B cell (primary cell): ENCODE measurements around the gene KCND2. TPM values are rescaled to one million over a fixed set of nuclear protein-coding genes. Genes with fewer than 3 reads are reported as not detected.

Experiments
- ATAC-seq: fragments of 200-7000 bp; cut with Tn5 transposase; one replicate; pipeline ENCODE4 v1.10.0; 2021; ENCODE audit warnings: low read depth, mild to moderate bottlenecking, moderate number of reproducible peaks, moderate library complexity
- CTCF ChIA-PET: fragments of 350-600 bp; sonication (Branson Sonifier 250); formaldehyde crosslinking; loops from one replicate; lab custom pipeline; 2021; ENCODE audit warnings: antibody characterized with exemption, inconsistent platforms; lab: Charles Lee
- POLR2A ChIA-PET: fragments of 350-600 bp; sonication (Branson Sonifier 250); formaldehyde crosslinking; loops from one replicate; lab custom pipeline; 2021; ENCODE audit warnings: antibody characterized with exemption; lab: Charles Lee
- DNase-seq: peaks from one replicate; pipeline ENCODE4 v3.0.0; 2013
- H2AFZ ChIP-seq: 2 replicates; pipeline ENCODE4 v1.6.1; 2012; ENCODE audit warnings: mild to moderate bottlenecking, low read depth, low read length; ENCODE audit not compliant: insufficient read depth, poor library complexity, severe bottlenecking
- H3K27ac ChIP-seq, 2 donors: 1 replicate in 1 of 2; 2 replicates in 1 of 2; pipeline ENCODE4 v1.5.1; 2012 to 2013; ENCODE audit warnings: low read length in 2 of 2, mild to moderate bottlenecking in 2 of 2, moderate library complexity in 1 of 2
- H3K27me3 ChIP-seq, 4 experiments: fragments of 200-600 bp in 1 of 4; sonication (generic) in 1 of 4; replicated peaks in 1 of 4; 1 replicate in 2 of 4; 2 replicates in 2 of 4; pipeline versions ENCODE4 v1.6.1 to v1.7.0; 2013 to 2016; ENCODE audit warnings: low read length in 3 of 4, mild to moderate bottlenecking in 2 of 4, mixed read lengths in 1 of 4, moderate library complexity in 1 of 4; ENCODE audit not compliant: insufficient read depth in 4 of 4, control insufficient read depth in 3 of 4; ENCODE audit errors: control extremely low read depth in 1 of 4
- H3K36me3 ChIP-seq, 2 experiments: replicated peaks in 1 of 2; 1 replicate in 1 of 2; 2 replicates in 1 of 2; pipeline versions ENCODE4 v1.6.1 to v1.7.1; 2013; ENCODE audit warnings: low read length in 1 of 2; ENCODE audit not compliant: insufficient read depth in 2 of 2, control insufficient read depth in 1 of 2; ENCODE audit errors: control extremely low read depth in 1 of 2, extremely low read depth in 1 of 2
- H3K4me1 ChIP-seq, 2 donors: fragments of 200-600 bp in 1 of 2; sonication (generic) in 1 of 2; 1 replicate in 1 of 2; 2 replicates in 1 of 2; pipeline versions ENCODE4 v1.5.1 to v1.6.1; 2013 to 2017; ENCODE audit warnings: low read length in 2 of 2; ENCODE audit not compliant: control insufficient read depth in 2 of 2, insufficient read depth in 2 of 2
- H3K4me2 ChIP-seq: replicated peaks from 2 replicates; pipeline ENCODE3; 2012; ENCODE audit warnings: mild to moderate bottlenecking, low read depth, low read length; ENCODE audit not compliant: poor library complexity, severe bottlenecking
- H3K4me3 ChIP-seq, 5 experiments: fragments of 200-600 bp in 1 of 5; sonication (generic) in 1 of 5; 1 replicate in 3 of 5; 2 replicates in 2 of 5; pipeline versions ENCODE4 v1.5.1 to v1.7.0; 2011 to 2016; ENCODE audit warnings: low read length in 4 of 5, mild to moderate bottlenecking in 4 of 5, low read depth in 2 of 5, control low read depth in 1 of 5, moderate library complexity in 1 of 5; ENCODE audit not compliant: insufficient read depth in 1 of 5; ENCODE audit errors: control extremely low read depth in 1 of 5, extremely low read depth in 1 of 5
- H3K79me2 ChIP-seq: fragments of 200-600 bp; sonication (generic); one replicate; pipeline ENCODE4 v1.6.0; 2016; ENCODE audit warnings: low read length; ENCODE audit not compliant: control insufficient read depth, insufficient read depth
- H3K9ac ChIP-seq: fragments of 200-600 bp; sonication (generic); 2 replicates; pipeline ENCODE4 v1.6.1; 2017; ENCODE audit warnings: mild to moderate bottlenecking, low read length, moderate library complexity
- H3K9me3 ChIP-seq, 3 donors: one replicate each; pipeline versions ENCODE4 v1.6.1 to v1.7.1; 2013; ENCODE audit warnings: low read length in 2 of 3; ENCODE audit not compliant: control insufficient read depth in 2 of 3, insufficient read depth in 1 of 3; ENCODE audit errors: control extremely low read depth in 1 of 3
- H4K20me1 ChIP-seq: 2 replicates; pipeline ENCODE4 v1.6.0; 2012; ENCODE audit warnings: mild to moderate bottlenecking, low read length; ENCODE audit not compliant: insufficient read depth, control insufficient read depth, poor library complexity, severe bottlenecking
- H3K27ac Mint-ChIP-seq: one replicate; pipeline ENCODE4 v1.8.0; 2021; ENCODE audit warnings: mixed read lengths
- H3K27me3 Mint-ChIP-seq: one replicate; pipeline ENCODE4 v1.8.0; 2021; ENCODE audit warnings: mixed read lengths
- H3K4me1 Mint-ChIP-seq: one replicate; pipeline ENCODE4 v1.8.0; 2021; ENCODE audit warnings: mixed read lengths
- H3K4me3 Mint-ChIP-seq: one replicate; pipeline ENCODE4 v1.8.0; 2021; ENCODE audit warnings: mixed read lengths
- H3K9me3 Mint-ChIP-seq: one replicate; pipeline ENCODE4 v1.8.0; 2022; ENCODE audit warnings: mixed read lengths; ENCODE audit not compliant: insufficient read depth
- EZH2 ChIP-seq: IDR thresholded peaks from 2 replicates; pipeline ENCODE4 v1.6.1; 2012; ENCODE audit warnings: borderline replicate concordance, low read depth, mild to moderate bottlenecking, moderate library complexity, low read length; ENCODE audit not compliant: insufficient read depth, poor library complexity, severe bottlenecking
- WGBS: methylation state at CpG from one replicate; pipeline ENCODE4 v1.1.5; 2013; ENCODE audit warnings: missing lambda C conversion rate; ENCODE audit not compliant: insufficient coverage; 5-methylcytosine and 5-hydroxymethylcytosine counted together
- intact Hi-C: fragments of 100-400 bp; cut with micrococcal nuclease; formaldehyde crosslinking; loops from one replicate; pipeline ENCODE4 v1.10.0; 2022
- polyA plus RNA-seq: library from polyadenylated mRNA; depleted of rRNA; stranded (reverse); fragments of >200 nt; gene quantifications from 2 replicates; pipeline ENCODE4 v1.2.3, GENCODE V29; 2012
- total RNA-seq, 2 donors: library from RNA; stranded (reverse); fragments of 120-200 nt in 1 of 2; gene quantifications; 1 replicate in 1 of 2; 2 replicates in 1 of 2; pipeline versions ENCODE4 v1.2.3 to v1.2.4, GENCODE V29; 2013 to 2022
- TF ChIP-seq, protein P1 (sequence below): fragments of 200-600 bp; IDR thresholded peaks from one replicate; pipeline ENCODE4 v1.8.0; 2022; ENCODE audit warnings: antibody characterized with exemption, mild to moderate bottlenecking

The KCND2 gene
- total and polyA plus RNA-seq, 2 donors (not counting 1 experiment from before 2014, with no cell fraction given), result not detected

DNA sequence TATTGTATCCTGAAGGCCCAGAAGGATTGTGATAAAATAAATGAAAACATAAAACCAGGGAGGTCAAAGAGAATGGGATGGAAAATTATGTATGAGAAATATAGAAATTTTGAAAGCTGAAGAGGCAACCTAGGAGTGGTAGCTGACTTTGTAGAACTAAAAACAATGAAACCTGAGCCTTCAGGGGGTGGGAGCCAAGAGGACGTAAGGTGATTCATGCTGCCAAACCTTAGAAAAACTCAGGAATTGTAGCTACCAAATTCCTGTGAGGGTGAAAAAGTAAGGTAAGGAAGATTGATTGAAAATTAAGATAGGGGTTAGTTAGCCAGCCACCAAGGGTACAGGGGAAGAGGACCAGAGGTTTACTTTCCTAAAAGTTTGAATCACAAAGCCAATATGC lies 213.2 kb downstream of the KCND2 start:
- no peaks in the 10 kb centered on the region for H3K27me3 Mint-ChIP-seq
- Histone ChIP-seq H3K4me1 (no peaks in the 10 kb centered on the region), H3K36me3 (no peaks in the 10 kb centered on the region), H3K4me3 (no peak overlapping the region), H3K9ac (no peak overlapping the region), H3K27me3 (no peaks in the 10 kb centered on the region), H3K79me2 (no peaks in the 10 kb centered on the region), H4K20me1 (no peaks in the 10 kb centered on the region), H3K9me3 (no peaks in the 10 kb centered on the region), H3K27ac (no peak overlapping the region), H2AFZ (no peak overlapping the region), H3K4me2 (no peak overlapping the region)
- intact Hi-C loops, result no loop called here
- ChIA-PET POLR2A (no interaction called here), CTCF (no interaction called here)
- H3K4me1 Mint-ChIP-seq, result no peaks in the 10 kb centered on the region
- TF ChIP-seq, protein P1, sequence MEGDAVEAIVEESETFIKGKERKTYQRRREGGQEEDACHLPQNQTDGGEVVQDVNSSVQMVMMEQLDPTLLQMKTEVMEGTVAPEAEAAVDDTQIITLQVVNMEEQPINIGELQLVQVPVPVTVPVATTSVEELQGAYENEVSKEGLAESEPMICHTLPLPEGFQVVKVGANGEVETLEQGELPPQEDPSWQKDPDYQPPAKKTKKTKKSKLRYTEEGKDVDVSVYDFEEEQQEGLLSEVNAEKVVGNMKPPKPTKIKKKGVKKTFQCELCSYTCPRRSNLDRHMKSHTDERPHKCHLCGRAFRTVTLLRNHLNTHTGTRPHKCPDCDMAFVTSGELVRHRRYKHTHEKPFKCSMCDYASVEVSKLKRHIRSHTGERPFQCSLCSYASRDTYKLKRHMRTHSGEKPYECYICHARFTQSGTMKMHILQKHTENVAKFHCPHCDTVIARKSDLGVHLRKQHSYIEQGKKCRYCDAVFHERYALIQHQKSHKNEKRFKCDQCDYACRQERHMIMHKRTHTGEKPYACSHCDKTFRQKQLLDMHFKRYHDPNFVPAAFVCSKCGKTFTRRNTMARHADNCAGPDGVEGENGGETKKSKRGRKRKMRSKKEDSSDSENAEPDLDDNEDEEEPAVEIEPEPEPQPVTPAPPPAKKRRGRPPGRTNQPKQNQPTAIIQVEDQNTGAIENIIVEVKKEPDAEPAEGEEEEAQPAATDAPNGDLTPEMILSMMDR, result no peak
- TF ChIP-seq EZH2, result no peak
- no peak overlapping the region for H3K27ac Mint-ChIP-seq
- 100% methylated on average over 1 of the region's 1 CpG for WGBS
- DNase-seq (no peak), ATAC-seq (no peak)
- no peaks in the 10 kb centered on the region for H3K9me3 Mint-ChIP-seq
- H3K4me3 Mint-ChIP-seq, result no peak overlapping the region

DNA sequence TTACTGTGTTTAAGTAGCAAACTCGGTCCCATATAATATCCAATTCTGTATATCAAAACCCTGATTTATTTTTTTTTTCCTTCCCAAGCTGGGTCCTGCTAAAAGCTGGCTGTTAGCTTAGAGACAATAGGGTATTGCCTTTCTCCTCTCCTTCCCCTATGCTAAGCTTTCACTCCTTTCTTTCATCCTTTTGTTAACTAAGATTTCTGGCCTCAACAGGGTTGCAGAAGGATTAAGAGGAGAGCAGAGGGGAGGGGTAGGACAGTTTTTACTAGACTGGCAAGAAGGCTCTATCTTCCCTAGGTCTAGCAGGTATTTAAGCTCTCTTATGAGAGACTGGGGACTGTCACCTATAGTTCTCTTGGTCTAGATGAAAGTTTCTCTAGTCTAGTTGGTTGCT lies 229.2 kb downstream of the KCND2 start:
- Histone ChIP-seq H2AFZ (no peak overlapping the region), H3K27me3 (no peaks in the 10 kb centered on the region), H3K4me3 (no peak overlapping the region), H3K4me2 (no peak overlapping the region), H3K79me2 (no peaks in the 10 kb centered on the region), H4K20me1 (no peaks in the 10 kb centered on the region), H3K27ac (no peak overlapping the region), H3K9me3 (no peaks in the 10 kb centered on the region), H3K4me1 (no peaks in the 10 kb centered on the region), H3K36me3 (no peaks in the 10 kb centered on the region), H3K9ac (no peak overlapping the region)
- ChIA-PET CTCF (no interaction called here), POLR2A (no interaction called here)
- Mint-ChIP-seq H3K9me3 (no peaks in the 10 kb centered on the region), H3K4me3 (no peak overlapping the region), H3K27ac (no peak overlapping the region), H3K4me1 (no peaks in the 10 kb centered on the region), H3K27me3 (no peaks in the 10 kb centered on the region)
- intact Hi-C loops, result no loop called here
- no peak for DNase-seq
- no CpG with 5 or more reads among the region's 1 CpG for WGBS
- TF ChIP-seq EZH2, result no peak
- TF ChIP-seq, protein P1, result no peak
- no peak for ATAC-seq
